GM23338 (cell line): ENCODE measurements around the gene MCTP1. TPM values are rescaled to one million over a fixed set of nuclear protein-coding genes. Genes with fewer than 3 reads are reported as not detected.

Source experiments
- ATAC-seq: fragments of 200-7000 bp; cut with Tn5 transposase; 3 replicates; pipeline ENCODE4 v1.9.1; 2020
- DNase-seq: peaks from one replicate; pipeline ENCODE4 v3.0.0-alpha.2; 2015; ENCODE audit warnings: low spot score
- H2AFZ ChIP-seq: fragments of 200-600 bp; sonication (generic); 2 replicates; pipeline ENCODE4 v1.8.0; 2016; ENCODE audit warnings: antibody characterized with exemption, mild to moderate bottlenecking, moderate library complexity
- H3F3A ChIP-seq: fragments of 200-600 bp; sonication (generic); replicated peaks from 2 replicates; pipeline ENCODE4 v1.8.0; 2017; ENCODE audit warnings: antibody characterized with exemption, mixed run types, low read depth
- H3K27ac ChIP-seq: fragments of 200-600 bp; sonication (generic); 2 replicates; pipeline ENCODE4 v1.6.1; 2016; ENCODE audit warnings: low read depth
- H3K27me3 ChIP-seq: fragments of 200-600 bp; sonication (generic); 2 replicates; pipeline ENCODE4 v1.8.0; 2016; ENCODE audit warnings: mild to moderate bottlenecking, mixed run types, moderate library complexity; ENCODE audit not compliant: insufficient read depth
- H3K36me3 ChIP-seq: fragments of 200-600 bp; sonication (generic); 2 replicates; pipeline ENCODE4 v1.8.0; 2016; ENCODE audit warnings: mild to moderate bottlenecking; ENCODE audit not compliant: insufficient read depth
- H3K4me1 ChIP-seq: fragments of 200-600 bp; sonication (generic); 2 replicates; pipeline ENCODE4 v1.8.0; 2016; ENCODE audit warnings: mild to moderate bottlenecking, moderate library complexity; ENCODE audit not compliant: insufficient read depth
- H3K4me2 ChIP-seq: fragments of 200-600 bp; sonication (generic); 2 replicates; pipeline ENCODE4 v1.7.1; 2017; ENCODE audit warnings: mixed run types
- H3K4me3 ChIP-seq: fragments of 200-600 bp; sonication (generic); 2 replicates; pipeline ENCODE4 v1.6.1; 2016; ENCODE audit warnings: mixed run types
- H3K79me2 ChIP-seq: fragments of 200-600 bp; sonication (generic); replicated peaks from 2 replicates; pipeline ENCODE4 v1.8.0; 2017; ENCODE audit warnings: mild to moderate bottlenecking; ENCODE audit not compliant: insufficient read depth
- H3K9me2 ChIP-seq: fragments of 200-600 bp; sonication (generic); 2 replicates; pipeline ENCODE4 v1.8.0; 2017; ENCODE audit not compliant: insufficient read depth
- H4K20me1 ChIP-seq: fragments of 200-600 bp; sonication (generic); replicated peaks from 2 replicates; pipeline ENCODE4 v1.8.0; 2017; ENCODE audit warnings: mild to moderate bottlenecking; ENCODE audit not compliant: insufficient read depth
- H3K27ac Mint-ChIP-seq: 2 replicates; pipeline ENCODE4 v1.8.0; 2020; ENCODE audit warnings: inconsistent platforms, mild to moderate bottlenecking, moderate library complexity, mixed read lengths
- H3K27me3 Mint-ChIP-seq: 3 replicates; pipeline ENCODE4 v1.8.0; 2022; ENCODE audit warnings: low read depth, mild to moderate bottlenecking, moderate library complexity, mixed read lengths, inconsistent platforms; ENCODE audit not compliant: insufficient read depth, poor library complexity
- H3K36me3 Mint-ChIP-seq: 3 replicates; pipeline ENCODE4 v1.8.0; 2021; ENCODE audit warnings: low read depth, mild to moderate bottlenecking, inconsistent platforms, moderate library complexity, mixed read lengths
- H3K4me1 Mint-ChIP-seq: 3 replicates; pipeline ENCODE4 v1.8.0; 2020; ENCODE audit warnings: mild to moderate bottlenecking, inconsistent platforms, mixed read lengths
- H3K4me3 Mint-ChIP-seq: 3 replicates; pipeline ENCODE4 v1.8.0; 2021; ENCODE audit warnings: moderate library complexity, mild to moderate bottlenecking, inconsistent platforms, mixed read lengths
- H3K9me3 Mint-ChIP-seq: 3 replicates; pipeline ENCODE4 v1.8.0; 2020; ENCODE audit warnings: moderate library complexity, mild to moderate bottlenecking, inconsistent platforms, mixed read lengths
- CREB1 ChIP-seq: fragments of 250-450 bp; sonication (Bioruptor Pico); IDR thresholded peaks from 2 replicates; pipeline ENCODE4 v1.5.0; 2020; ENCODE audit warnings: low read depth, mild to moderate bottlenecking, moderate library complexity
- EZH2 ChIP-seq: fragments of 200-600 bp; sonication (generic); IDR thresholded peaks from one replicate; pipeline ENCODE4 v1.8.0; 2017; ENCODE audit warnings: antibody characterized with exemption, mild to moderate bottlenecking, low read depth; ENCODE audit not compliant: unreplicated experiment
- JUNB ChIP-seq: IDR thresholded peaks from one replicate; pipeline ENCODE4 v1.6.1; 2016; ENCODE audit warnings: antibody characterized with exemption; ENCODE audit not compliant: unreplicated experiment
- NANOG ChIP-seq: IDR thresholded peaks from 2 replicates; pipeline ENCODE4 v1.6.1; 2016; ENCODE audit warnings: antibody characterized with exemption, borderline replicate concordance
- POLR2AphosphoS5 ChIP-seq: IDR thresholded peaks from 2 replicates; pipeline ENCODE4 v1.6.1; 2016; ENCODE audit warnings: antibody characterized with exemption, low read depth
- STAT1 ChIP-seq: IDR thresholded peaks from one replicate; pipeline ENCODE4 v1.6.1; 2016; ENCODE audit warnings: antibody characterized with exemption; ENCODE audit not compliant: unreplicated experiment
- ZNF114 ChIP-seq: fragments of 250-450 bp; sonication (Bioruptor Pico); IDR thresholded peaks from 2 replicates; pipeline ENCODE4 v1.5.0; 2020; ENCODE audit warnings: mild to moderate bottlenecking, moderate library complexity
- ZNF331 ChIP-seq: fragments of 250-450 bp; sonication (Bioruptor Pico); IDR thresholded peaks from 2 replicates; pipeline ENCODE4 v1.5.0; 2020; ENCODE audit warnings: low read depth, mild to moderate bottlenecking, moderate library complexity
- polyA plus RNA-seq: library from polyadenylated mRNA; unstranded; fragments of >200 nt; fragmentation: Nextera tagmentation; extraction: Ambion mirVana; gene quantifications from 2 replicates; pipeline ENCODE4 v1.2.1, GENCODE V29; 2016
- total RNA-seq: library from RNA; depleted of rRNA; stranded (reverse); fragments of >200 nt; shearing (Covaris generic); gene quantifications from 2 replicates; pipeline ENCODE4 v1.2.3, GENCODE V29; 2014
- TF ChIP-seq, protein P1 (sequence below): IDR thresholded peaks from 2 replicates; pipeline ENCODE4 v1.6.1; 2016; ENCODE audit warnings: antibody characterized with exemption
- TF ChIP-seq, protein P2 (sequence below), 2 experiments: fragments of 200-600 bp in 1 of 2; sonication (generic) in 1 of 2; conservative IDR thresholded peaks; 2 replicates each; pipeline versions ENCODE4 v1.5.1 to v1.6.1; 2016 to 2017; ENCODE audit warnings: antibody characterized with exemption in 2 of 2, low read depth in 2 of 2, mild to moderate bottlenecking in 2 of 2, moderate library complexity in 1 of 2
- TF ChIP-seq, protein P3 (sequence below): IDR thresholded peaks from one replicate; pipeline ENCODE4 v1.6.1; 2018; ENCODE audit warnings: antibody characterized with exemption; ENCODE audit not compliant: unreplicated experiment

MCTP1 gene
- total and polyA plus RNA-seq, 2 experiments from 2014 or later = 3.7 to 4.2 TPM

DNA sequence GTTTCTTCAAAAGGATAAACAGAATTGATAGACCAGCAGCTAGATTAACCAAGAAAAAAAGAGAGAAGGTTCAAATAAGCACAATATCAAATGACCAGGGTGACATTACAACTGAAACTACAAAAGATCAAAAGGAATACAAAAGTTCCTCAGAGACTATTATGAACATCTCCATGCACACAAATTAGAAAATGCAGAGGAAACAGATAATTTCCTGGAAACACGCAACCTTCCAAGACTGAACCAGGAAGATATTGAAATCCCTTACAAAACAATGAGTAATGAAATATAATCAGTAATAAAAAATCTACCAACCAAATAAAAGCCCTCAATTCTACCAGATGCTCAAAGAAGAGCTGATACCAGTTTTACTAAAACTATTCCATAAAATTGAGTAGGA is 252.1 kb downstream of the MCTP1 start:
- Histone ChIP-seq H3K36me3 (no peaks in the 10 kb centered on the region), H3K79me2 (no peaks in the 10 kb centered on the region), H3K4me1 (no peaks in the 10 kb centered on the region), H3K4me2 (no peak overlapping the region), H3F3A (no peaks in the 10 kb centered on the region), H3K27me3 (no peaks in the 10 kb centered on the region), H3K9me2 (no peaks in the 10 kb centered on the region; the same call in 1 of the 2 replicates), H4K20me1 (no peaks in the 10 kb centered on the region), H3K4me3 (no peak overlapping the region), H3K27ac (no peak overlapping the region), H2AFZ (no peak overlapping the region)
- Mint-ChIP-seq H3K4me3 (no peak overlapping the region), H3K36me3 (no peaks in the 10 kb centered on the region), H3K27ac (no peak overlapping the region), H3K4me1 (no peaks in the 10 kb centered on the region), H3K9me3 (no peaks in the 10 kb centered on the region; the same call in 2 of the 3 replicates), H3K27me3 (peaks cover 1% of the 10 kb centered on the region)
- DNase-seq = no peak
- ATAC-seq = no peak
- no peak for TF ChIP-seq POLR2AphosphoS5
- TF ChIP-seq, protein P1, sequence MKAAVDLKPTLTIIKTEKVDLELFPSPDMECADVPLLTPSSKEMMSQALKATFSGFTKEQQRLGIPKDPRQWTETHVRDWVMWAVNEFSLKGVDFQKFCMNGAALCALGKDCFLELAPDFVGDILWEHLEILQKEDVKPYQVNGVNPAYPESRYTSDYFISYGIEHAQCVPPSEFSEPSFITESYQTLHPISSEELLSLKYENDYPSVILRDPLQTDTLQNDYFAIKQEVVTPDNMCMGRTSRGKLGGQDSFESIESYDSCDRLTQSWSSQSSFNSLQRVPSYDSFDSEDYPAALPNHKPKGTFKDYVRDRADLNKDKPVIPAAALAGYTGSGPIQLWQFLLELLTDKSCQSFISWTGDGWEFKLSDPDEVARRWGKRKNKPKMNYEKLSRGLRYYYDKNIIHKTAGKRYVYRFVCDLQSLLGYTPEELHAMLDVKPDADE = no peak

DNA sequence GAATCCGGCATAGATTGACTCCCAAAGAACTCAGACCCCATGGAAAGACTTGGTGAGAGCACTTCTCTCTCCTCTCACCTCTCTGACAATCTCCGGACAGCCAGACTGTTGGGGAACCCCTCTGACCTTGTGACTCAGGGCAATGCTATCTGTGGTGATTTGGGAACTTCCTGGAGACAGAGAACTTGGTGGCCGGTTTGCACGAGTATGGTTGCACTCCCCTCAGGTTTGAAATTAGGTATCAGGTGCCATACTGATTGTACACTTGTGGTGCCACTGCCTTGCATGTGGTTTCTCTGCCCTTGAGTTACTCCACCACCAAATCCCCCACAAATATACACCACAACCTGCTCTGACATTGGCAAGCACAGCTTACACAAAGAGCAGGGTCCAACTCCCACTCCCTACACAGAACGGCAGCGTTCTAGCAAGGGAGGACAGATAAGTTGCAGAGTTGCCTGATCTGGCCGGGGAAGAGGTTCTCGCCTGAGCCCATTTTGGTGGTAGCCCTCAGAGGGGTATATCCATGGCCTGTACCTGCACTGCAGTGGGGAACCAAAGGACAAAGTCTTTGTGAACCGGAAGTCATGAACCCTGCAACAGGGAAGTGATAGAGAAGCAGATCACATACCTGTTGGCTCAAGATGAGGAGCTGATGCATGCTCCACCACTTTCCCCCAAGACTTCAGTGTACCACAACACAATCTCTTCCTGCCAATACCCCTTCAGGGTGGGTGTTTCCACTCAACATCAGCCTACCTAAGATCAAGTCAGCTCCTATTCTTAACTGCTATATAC is 255.1 kb downstream of the MCTP1 start:
- H3K4me1 Mint-ChIP-seq = peaks cover 5% of the 10 kb centered on the region
- 0 out of 2 replicates have a peak overlapping the region, but pooled peaks have one; percentile 13 for H3K27ac Mint-ChIP-seq
- ATAC-seq = no peak
- TF ChIP-seq EZH2 (no peak), ZNF331 (no peak), JUNB (no peak), STAT1 (no peak)
- no peaks in the 10 kb centered on the region for H3K36me3 ChIP-seq
- no peak overlapping the region for H3K27ac ChIP-seq
- H3K4me3 Mint-ChIP-seq = no peak overlapping the region
- DNase-seq = no peak
- no peaks in the 10 kb centered on the region for H3K4me1 ChIP-seq
- no peaks in the 10 kb centered on the region for H3K79me2 ChIP-seq
- H3F3A ChIP-seq = no peaks in the 10 kb centered on the region
- H3K9me3 Mint-ChIP-seq = no peaks in the 10 kb centered on the region; the same call in 2 of the 3 replicates
- H3K27me3 ChIP-seq = no peaks in the 10 kb centered on the region
- H3K4me2 ChIP-seq = no peak overlapping the region
- H3K27me3 Mint-ChIP-seq = peaks cover 1% of the 10 kb centered on the region
- no peak overlapping the region for H2AFZ ChIP-seq
- H3K9me2 ChIP-seq = peaks cover 5% of the 10 kb centered on the region
- no peak overlapping the region for H3K4me3 ChIP-seq
- no peaks in the 10 kb centered on the region for H4K20me1 ChIP-seq
- H3K36me3 Mint-ChIP-seq = no peaks in the 10 kb centered on the region

DNA sequence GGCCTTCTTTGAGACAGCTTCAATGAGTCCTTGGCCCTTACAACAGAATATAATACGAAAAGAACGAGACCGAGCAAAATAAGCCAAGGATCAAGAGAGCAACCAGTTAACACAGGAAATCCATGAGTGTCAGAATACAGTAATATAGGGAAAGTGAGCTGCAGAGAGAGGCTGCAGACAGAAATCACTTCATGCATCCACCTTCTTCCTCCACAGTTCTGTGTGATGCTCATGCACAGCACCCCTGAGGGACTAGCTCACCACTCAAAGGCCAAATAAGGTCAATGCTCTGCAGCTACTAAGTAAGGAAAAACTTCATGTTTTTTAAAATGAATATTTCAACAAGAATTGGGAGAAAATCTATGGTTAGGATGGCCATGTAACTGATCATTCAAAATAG is 257.1 kb downstream of the MCTP1 start:
- Histone ChIP-seq H3K27ac (no peak overlapping the region), H2AFZ (no peak overlapping the region), H3K9me2 (peaks cover 5% of the 10 kb centered on the region), H3K27me3 (no peaks in the 10 kb centered on the region), H3K36me3 (no peaks in the 10 kb centered on the region), H3K4me1 (no peaks in the 10 kb centered on the region), H3F3A (no peaks in the 10 kb centered on the region), H3K4me2 (no peak overlapping the region), H4K20me1 (no peaks in the 10 kb centered on the region), H3K4me3 (no peak overlapping the region), H3K79me2 (no peaks in the 10 kb centered on the region)
- Mint-ChIP-seq H3K4me1 (peaks cover 5% of the 10 kb centered on the region), H3K27ac (no peak overlapping the region), H3K27me3 (peaks cover 1% of the 10 kb centered on the region), H3K36me3 (no peaks in the 10 kb centered on the region), H3K4me3 (no peak overlapping the region), H3K9me3 (no peaks in the 10 kb centered on the region)
- ATAC-seq (no peak), DNase-seq (no peak)
- TF ChIP-seq EZH2 (no peak), CREB1 (no peak), NANOG (no peak), ZNF331 (no peak), JUNB (no peak), STAT1 (no peak), POLR2AphosphoS5 (no peak), ZNF114 (no peak)
- TF ChIP-seq, protein P2, sequence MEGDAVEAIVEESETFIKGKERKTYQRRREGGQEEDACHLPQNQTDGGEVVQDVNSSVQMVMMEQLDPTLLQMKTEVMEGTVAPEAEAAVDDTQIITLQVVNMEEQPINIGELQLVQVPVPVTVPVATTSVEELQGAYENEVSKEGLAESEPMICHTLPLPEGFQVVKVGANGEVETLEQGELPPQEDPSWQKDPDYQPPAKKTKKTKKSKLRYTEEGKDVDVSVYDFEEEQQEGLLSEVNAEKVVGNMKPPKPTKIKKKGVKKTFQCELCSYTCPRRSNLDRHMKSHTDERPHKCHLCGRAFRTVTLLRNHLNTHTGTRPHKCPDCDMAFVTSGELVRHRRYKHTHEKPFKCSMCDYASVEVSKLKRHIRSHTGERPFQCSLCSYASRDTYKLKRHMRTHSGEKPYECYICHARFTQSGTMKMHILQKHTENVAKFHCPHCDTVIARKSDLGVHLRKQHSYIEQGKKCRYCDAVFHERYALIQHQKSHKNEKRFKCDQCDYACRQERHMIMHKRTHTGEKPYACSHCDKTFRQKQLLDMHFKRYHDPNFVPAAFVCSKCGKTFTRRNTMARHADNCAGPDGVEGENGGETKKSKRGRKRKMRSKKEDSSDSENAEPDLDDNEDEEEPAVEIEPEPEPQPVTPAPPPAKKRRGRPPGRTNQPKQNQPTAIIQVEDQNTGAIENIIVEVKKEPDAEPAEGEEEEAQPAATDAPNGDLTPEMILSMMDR (conservative IDR thresholded peaks at IDR 0.05; ENCODE audit: low read depth in 2 of 2) = no peak
- TF ChIP-seq, protein P3, sequence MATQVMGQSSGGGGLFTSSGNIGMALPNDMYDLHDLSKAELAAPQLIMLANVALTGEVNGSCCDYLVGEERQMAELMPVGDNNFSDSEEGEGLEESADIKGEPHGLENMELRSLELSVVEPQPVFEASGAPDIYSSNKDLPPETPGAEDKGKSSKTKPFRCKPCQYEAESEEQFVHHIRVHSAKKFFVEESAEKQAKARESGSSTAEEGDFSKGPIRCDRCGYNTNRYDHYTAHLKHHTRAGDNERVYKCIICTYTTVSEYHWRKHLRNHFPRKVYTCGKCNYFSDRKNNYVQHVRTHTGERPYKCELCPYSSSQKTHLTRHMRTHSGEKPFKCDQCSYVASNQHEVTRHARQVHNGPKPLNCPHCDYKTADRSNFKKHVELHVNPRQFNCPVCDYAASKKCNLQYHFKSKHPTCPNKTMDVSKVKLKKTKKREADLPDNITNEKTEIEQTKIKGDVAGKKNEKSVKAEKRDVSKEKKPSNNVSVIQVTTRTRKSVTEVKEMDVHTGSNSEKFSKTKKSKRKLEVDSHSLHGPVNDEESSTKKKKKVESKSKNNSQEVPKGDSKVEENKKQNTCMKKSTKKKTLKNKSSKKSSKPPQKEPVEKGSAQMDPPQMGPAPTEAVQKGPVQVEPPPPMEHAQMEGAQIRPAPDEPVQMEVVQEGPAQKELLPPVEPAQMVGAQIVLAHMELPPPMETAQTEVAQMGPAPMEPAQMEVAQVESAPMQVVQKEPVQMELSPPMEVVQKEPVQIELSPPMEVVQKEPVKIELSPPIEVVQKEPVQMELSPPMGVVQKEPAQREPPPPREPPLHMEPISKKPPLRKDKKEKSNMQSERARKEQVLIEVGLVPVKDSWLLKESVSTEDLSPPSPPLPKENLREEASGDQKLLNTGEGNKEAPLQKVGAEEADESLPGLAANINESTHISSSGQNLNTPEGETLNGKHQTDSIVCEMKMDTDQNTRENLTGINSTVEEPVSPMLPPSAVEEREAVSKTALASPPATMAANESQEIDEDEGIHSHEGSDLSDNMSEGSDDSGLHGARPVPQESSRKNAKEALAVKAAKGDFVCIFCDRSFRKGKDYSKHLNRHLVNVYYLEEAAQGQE = no peak
